ENCODE measurements around the gene COL11A2.

COL11A2 gene

GRCh38 chr6:33123732-33124524 is 68.3 kb downstream of the COL11A2 start:
- TF ChIP-seq, protein P1, sequence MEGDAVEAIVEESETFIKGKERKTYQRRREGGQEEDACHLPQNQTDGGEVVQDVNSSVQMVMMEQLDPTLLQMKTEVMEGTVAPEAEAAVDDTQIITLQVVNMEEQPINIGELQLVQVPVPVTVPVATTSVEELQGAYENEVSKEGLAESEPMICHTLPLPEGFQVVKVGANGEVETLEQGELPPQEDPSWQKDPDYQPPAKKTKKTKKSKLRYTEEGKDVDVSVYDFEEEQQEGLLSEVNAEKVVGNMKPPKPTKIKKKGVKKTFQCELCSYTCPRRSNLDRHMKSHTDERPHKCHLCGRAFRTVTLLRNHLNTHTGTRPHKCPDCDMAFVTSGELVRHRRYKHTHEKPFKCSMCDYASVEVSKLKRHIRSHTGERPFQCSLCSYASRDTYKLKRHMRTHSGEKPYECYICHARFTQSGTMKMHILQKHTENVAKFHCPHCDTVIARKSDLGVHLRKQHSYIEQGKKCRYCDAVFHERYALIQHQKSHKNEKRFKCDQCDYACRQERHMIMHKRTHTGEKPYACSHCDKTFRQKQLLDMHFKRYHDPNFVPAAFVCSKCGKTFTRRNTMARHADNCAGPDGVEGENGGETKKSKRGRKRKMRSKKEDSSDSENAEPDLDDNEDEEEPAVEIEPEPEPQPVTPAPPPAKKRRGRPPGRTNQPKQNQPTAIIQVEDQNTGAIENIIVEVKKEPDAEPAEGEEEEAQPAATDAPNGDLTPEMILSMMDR (IDR thresholded peaks at IDR 0.05; ENCODE audit: insufficient read depth, low read length, missing control alignments), result peak; percentile 8
- no peak overlapping the region for H3K4me3 ChIP-seq (ENCODE audit: low read depth, low read length)
- ChIA-PET CTCF (interaction anchor here (0.8 to 3.8 kb wide), 9 partner anchors 10 to 125 kb away, joined by 3 to 25 read pairs (median 3); no protein-coding TSS in a partner anchor), POLR2A (no interaction called here)
- DNase-seq (ENCODE audit: low read depth, low spot score), result no peak

DNA sequence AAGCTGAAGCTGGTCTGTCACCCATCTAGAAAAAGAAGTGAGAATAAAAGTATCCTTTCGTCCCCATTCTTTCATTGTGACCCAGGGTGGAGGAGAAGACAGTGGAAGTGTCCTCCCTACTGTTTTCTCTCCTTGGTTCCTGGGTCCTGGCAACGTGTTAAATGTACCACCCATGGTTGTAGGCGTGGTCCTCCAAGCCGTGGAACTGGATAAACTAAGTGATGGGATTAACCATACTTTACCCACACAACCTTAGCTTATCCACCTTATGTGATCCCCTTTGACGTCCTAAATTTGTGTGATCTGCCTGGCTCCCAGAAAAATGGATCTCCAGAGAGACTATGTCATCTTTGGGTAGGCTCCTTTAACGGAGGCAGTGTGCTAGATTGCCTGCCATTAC is 69.1 kb downstream of the COL11A2 start:
- ChIA-PET POLR2A (no interaction called here), CTCF (interaction anchor here (1.0 to 1.1 kb wide), 2 partner anchors 124 to 126 kb away, joined by 3 to 5 read pairs; no protein-coding TSS in a partner anchor)
- DNase-seq (ENCODE audit: low read depth, low spot score), result no peak
- TF ChIP-seq, protein P1 (IDR thresholded peaks at IDR 0.05; ENCODE audit: insufficient read depth, low read length, missing control alignments), result no peak
- H3K4me3 ChIP-seq (ENCODE audit: low read depth, low read length), result no peak overlapping the region

DNA sequence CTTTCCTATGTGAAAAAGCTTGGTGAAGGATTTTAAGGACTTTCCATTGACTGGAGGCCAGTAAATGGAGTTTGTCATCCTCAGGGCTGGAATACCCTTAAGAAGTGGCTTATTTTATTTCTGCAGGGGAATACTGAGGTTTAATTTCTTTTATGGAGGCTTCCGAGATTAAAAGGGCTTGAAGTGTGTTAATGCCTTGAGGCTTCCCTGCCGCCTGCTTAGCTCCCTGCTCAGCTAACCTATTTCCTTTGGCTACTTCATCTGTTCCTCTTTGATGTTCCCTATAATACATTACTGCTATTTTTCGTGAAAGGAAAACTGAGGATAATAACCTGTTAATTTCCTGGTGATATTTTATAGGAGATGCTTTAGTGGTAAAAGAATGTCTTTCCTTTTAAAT is 72.3 kb downstream of the COL11A2 start:
- POLR2A ChIA-PET, result no interaction called here
- H3K4me3 ChIP-seq (ENCODE audit: low read depth, low read length), result no peak overlapping the region
- TF ChIP-seq, protein P1 (IDR thresholded peaks at IDR 0.05; ENCODE audit: insufficient read depth, low read length, missing control alignments), result no peak
- DNase-seq (ENCODE audit: low read depth, low spot score), result no peak
- CTCF ChIA-PET, result interaction anchor here (1.1 to 6.1 kb wide), 18 partner anchors 9 to 234 kb away, joined by 3 to 68 read pairs (median 7); no protein-coding TSS in a partner anchor

GRCh38 chr6:33118525-33119123 is 73.6 kb downstream of the COL11A2 start:
- no peak for DNase-seq (ENCODE audit: low read depth, low spot score)
- CTCF ChIA-PET, result interaction anchor here (0.8 to 6.1 kb wide), 17 partner anchors 9 to 129 kb away, joined by 3 to 68 read pairs (median 7); no protein-coding TSS in a partner anchor
- TF ChIP-seq, protein P1 (IDR thresholded peaks at IDR 0.05; ENCODE audit: insufficient read depth, low read length, missing control alignments), result peak; percentile 56
- H3K4me3 ChIP-seq (ENCODE audit: low read depth, low read length), result no peak overlapping the region
- POLR2A ChIA-PET, result no interaction called here

DNA sequence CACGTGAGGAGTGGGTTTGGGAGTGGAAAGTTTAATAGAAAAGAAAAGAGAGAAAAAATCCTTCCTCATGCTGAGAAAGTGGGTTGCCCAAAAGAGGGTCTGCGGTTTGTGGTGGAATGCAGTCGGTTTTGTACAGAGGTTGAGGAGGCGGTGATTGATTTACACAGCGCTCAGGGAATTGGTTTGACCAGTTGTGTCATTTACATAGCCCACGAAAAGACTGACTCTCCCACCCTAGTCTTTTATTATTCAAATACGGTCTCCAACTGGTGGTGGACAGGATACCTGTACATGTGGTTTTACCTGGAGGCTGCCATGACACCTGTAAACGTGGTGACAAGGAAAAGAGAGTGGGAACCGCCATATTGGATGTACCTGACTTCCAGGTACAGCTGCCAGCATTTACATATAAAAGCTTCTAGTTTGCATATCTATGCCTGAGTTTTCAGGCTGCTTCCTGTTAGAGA is 74.4 kb downstream of the COL11A2 start:
- DNase-seq (ENCODE audit: low read depth, low spot score), result no peak
- TF ChIP-seq, protein P1 (IDR thresholded peaks at IDR 0.05; ENCODE audit: insufficient read depth, low read length, missing control alignments), result no peak
- H3K4me3 ChIP-seq (ENCODE audit: low read depth, low read length), result no peak overlapping the region
- POLR2A ChIA-PET, result no interaction called here
- CTCF ChIA-PET, result interaction anchor here (0.8 to 6.1 kb wide), 13 partner anchors 8 to 129 kb away, joined by 3 to 68 read pairs (median 5); partner anchors contain the start of gene COL11A2
